Measurements from ENCODE around the gene C10orf90.

C10orf90 gene

DNA sequence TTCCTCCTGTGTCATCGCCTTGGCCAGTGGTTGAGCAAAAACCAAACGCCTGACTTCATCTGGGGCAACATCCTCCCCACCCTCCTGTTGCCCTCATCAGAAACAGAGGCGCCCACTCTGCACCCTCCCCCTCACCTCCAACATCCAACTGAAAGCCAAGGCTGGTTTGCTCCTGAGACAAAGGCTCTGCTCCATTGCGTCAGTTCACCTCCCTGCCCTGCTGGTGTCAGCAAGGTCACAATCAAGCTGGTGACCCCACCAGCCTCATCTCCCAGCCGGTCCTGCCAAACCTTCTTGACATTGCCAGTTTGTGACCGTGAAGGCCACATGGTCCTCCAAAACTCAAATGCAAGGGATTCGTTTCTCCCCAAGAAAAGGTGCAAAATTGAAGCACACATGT lies 150.5 kb downstream of the C10orf90 start:
- Histone ChIP-seq H3K36me3 (ENCODE audit: control insufficient read depth, low read length) (no peaks in the 10 kb centered on the region), H3K27ac (ENCODE audit: low read depth, low read length) (no peak overlapping the region), H3K4me3 (ENCODE audit: low read length) (no peak overlapping the region), H3K79me2 (ENCODE audit: control insufficient read depth, low read length) (no peaks in the 10 kb centered on the region), H3K4me2 (ENCODE audit: low read length) (no peak overlapping the region), H3K4me1 (ENCODE audit: control insufficient read depth, low read length) (no peaks in the 10 kb centered on the region), H3K9me3 (ENCODE audit: control insufficient read depth, insufficient read depth, low read length) (no peaks in the 10 kb centered on the region), H3K9me2 (replicated peaks; ENCODE audit: control insufficient read depth, low read length) (no peaks in the 10 kb centered on the region), H3K27me3 (ENCODE audit: control insufficient read depth, low read length) (no peaks in the 10 kb centered on the region), H3F3A (ENCODE audit: control insufficient read depth, insufficient read depth) (no peaks in the 10 kb centered on the region), H4K20me1 (ENCODE audit: control insufficient read depth, insufficient read depth, low read depth, low read length) (no peaks in the 10 kb centered on the region)
- TF ChIP-seq, protein P1, sequence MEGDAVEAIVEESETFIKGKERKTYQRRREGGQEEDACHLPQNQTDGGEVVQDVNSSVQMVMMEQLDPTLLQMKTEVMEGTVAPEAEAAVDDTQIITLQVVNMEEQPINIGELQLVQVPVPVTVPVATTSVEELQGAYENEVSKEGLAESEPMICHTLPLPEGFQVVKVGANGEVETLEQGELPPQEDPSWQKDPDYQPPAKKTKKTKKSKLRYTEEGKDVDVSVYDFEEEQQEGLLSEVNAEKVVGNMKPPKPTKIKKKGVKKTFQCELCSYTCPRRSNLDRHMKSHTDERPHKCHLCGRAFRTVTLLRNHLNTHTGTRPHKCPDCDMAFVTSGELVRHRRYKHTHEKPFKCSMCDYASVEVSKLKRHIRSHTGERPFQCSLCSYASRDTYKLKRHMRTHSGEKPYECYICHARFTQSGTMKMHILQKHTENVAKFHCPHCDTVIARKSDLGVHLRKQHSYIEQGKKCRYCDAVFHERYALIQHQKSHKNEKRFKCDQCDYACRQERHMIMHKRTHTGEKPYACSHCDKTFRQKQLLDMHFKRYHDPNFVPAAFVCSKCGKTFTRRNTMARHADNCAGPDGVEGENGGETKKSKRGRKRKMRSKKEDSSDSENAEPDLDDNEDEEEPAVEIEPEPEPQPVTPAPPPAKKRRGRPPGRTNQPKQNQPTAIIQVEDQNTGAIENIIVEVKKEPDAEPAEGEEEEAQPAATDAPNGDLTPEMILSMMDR (IDR thresholded peaks at IDR 0.05; ENCODE audit: low read depth, low read length, poor library complexity, severe bottlenecking) = no peak
- TF ChIP-seq EZH2phosphoT487 (IDR thresholded peaks at IDR 0.05; ENCODE audit: borderline replicate concordance, low read length) = no peak

DNA sequence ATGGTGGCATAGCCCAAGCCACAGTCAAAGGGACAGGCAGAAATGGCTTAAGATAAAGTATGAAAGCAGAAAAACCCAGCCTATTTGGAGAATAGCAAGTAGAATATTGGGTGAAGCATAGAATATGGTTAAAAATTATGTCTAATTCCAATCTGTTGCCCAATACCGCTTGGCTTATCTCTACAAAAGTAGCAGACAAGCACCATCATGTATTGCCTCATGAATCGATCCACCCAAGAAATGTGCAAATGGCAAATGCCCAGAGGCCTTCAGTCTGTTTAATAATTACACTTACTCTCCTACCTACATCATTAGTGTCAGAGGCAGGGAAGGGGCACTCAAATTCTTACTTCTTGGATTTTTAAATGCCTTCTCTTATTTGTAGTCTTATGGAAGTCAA lies 151.3 kb downstream of the C10orf90 start:
- no peaks in the 10 kb centered on the region for H3K27me3 ChIP-seq (ENCODE audit: control insufficient read depth, low read length)
- TF ChIP-seq, protein P1 (IDR thresholded peaks at IDR 0.05; ENCODE audit: low read depth, low read length, poor library complexity, severe bottlenecking) = no peak
- TF ChIP-seq EZH2phosphoT487 (IDR thresholded peaks at IDR 0.05; ENCODE audit: borderline replicate concordance, low read length) = no peak
- H3K27ac ChIP-seq (ENCODE audit: low read depth, low read length) = no peak overlapping the region
- no peaks in the 10 kb centered on the region for H3K9me2 ChIP-seq (replicated peaks; ENCODE audit: control insufficient read depth, low read length)
- no peaks in the 10 kb centered on the region for H3F3A ChIP-seq (ENCODE audit: control insufficient read depth, insufficient read depth)
- H3K4me1 ChIP-seq (ENCODE audit: control insufficient read depth, low read length) = no peaks in the 10 kb centered on the region
- H3K79me2 ChIP-seq (ENCODE audit: control insufficient read depth, low read length) = no peaks in the 10 kb centered on the region
- no peak overlapping the region for H3K4me2 ChIP-seq (ENCODE audit: low read length)
- H3K9me3 ChIP-seq (ENCODE audit: control insufficient read depth, insufficient read depth, low read length) = no peaks in the 10 kb centered on the region
- H4K20me1 ChIP-seq (ENCODE audit: control insufficient read depth, insufficient read depth, low read depth, low read length) = no peaks in the 10 kb centered on the region
- no peak overlapping the region for H3K4me3 ChIP-seq (ENCODE audit: low read length)
- H3K36me3 ChIP-seq (ENCODE audit: control insufficient read depth, low read length) = no peaks in the 10 kb centered on the region

DNA sequence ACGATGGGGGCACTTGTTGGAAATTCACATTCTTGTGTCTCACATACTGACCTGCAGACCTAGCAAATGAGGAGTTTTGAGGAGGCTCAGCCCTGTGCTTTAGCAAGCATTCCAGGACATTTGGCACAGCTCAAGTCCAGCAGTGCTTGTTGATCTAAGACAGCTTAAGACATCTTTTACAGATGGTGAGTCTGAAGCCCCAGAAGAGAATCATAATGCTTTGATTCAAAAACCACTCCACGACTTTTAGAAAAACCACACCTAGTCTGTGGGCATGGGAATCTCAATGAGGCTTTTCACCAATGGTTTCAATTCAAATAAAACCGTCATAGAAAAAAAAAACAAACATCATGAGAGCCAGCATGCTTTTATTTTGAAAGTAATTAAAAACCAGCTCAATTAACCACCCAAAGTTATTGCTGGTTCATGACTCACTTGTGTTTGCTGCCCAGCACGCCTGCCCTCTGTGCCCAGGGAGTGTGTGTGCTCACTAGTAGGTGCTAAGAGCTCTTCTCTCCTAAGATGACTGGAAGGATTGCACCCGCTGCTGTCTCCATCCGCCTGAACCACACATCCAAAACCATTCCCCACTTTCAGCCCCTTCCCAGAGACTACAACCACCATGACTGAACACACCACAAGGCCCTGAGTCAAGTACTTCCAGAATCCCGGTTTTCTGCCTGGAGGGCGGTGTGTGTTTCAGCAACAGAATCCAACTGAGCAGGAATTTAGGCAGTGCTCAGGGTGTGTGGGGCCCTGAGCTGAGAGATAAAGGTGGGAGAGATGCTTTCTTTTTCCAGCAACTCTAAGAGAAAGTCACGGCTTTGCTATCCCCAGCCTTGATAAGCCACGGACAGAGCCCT lies 152.0 kb downstream of the C10orf90 start:
- Histone ChIP-seq H3K27me3 (ENCODE audit: control insufficient read depth, low read length) (no peaks in the 10 kb centered on the region), H3K4me1 (ENCODE audit: control insufficient read depth, low read length) (no peaks in the 10 kb centered on the region), H3K9me3 (ENCODE audit: control insufficient read depth, insufficient read depth, low read length) (no peaks in the 10 kb centered on the region), H4K20me1 (ENCODE audit: control insufficient read depth, insufficient read depth, low read depth, low read length) (no peaks in the 10 kb centered on the region), H3F3A (ENCODE audit: control insufficient read depth, insufficient read depth) (no peaks in the 10 kb centered on the region), H3K27ac (ENCODE audit: low read depth, low read length) (no peak overlapping the region), H3K4me2 (ENCODE audit: low read length) (no peak overlapping the region), H3K36me3 (ENCODE audit: control insufficient read depth, low read length) (no peaks in the 10 kb centered on the region), H3K79me2 (ENCODE audit: control insufficient read depth, low read length) (no peaks in the 10 kb centered on the region), H3K9me2 (replicated peaks; ENCODE audit: control insufficient read depth, low read length) (no peaks in the 10 kb centered on the region), H3K4me3 (ENCODE audit: low read length) (no peak overlapping the region)
- TF ChIP-seq EZH2phosphoT487 (IDR thresholded peaks at IDR 0.05; ENCODE audit: borderline replicate concordance, low read length) = no peak
- TF ChIP-seq, protein P1 (IDR thresholded peaks at IDR 0.05; ENCODE audit: low read depth, low read length, poor library complexity, severe bottlenecking) = no peak

Measured in DOHH2 (cell line).